ENCODE results near the gene SAT1. TPM values are rescaled to one million over a fixed set of nuclear protein-coding genes. Genes with fewer than 3 reads are reported as not detected.

The SAT1 gene
- total and polyA plus RNA-seq, 10 of the 15 experiments (the other 5 are each of a cell fraction or from before 2014, with no cell fraction given), result 42.2 to 234 (median 60.4) TPM

DNA sequence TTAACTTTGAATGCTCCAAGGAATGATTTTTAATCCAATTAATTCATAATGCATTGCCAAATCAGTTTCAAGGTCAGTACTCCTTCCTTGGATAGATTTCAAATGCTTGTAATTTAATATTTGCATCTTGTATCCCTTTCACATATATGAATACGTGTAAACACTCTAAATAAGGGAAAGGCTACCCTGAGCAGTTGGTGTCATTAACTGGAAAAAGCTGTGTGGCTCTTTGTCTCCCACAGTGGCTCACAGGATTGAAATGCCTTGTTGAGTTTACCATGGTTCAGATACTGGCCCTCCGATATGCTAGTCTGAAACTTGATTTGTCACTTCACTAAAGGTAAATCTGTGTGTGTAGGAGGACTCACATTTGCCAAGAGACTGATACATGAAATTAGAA, 23.2 kb upstream of the SAT1 start:
- 94% methylated on average over 2 of the region's 2 CpGs for whole genome bisulfite sequencing (ENCODE audit: insufficient coverage, insufficient replicate concordance, low lambda C conversion rate, missing lambda C conversion rate)
- H2AFZ ChIP-seq (ENCODE audit: control insufficient read depth, low read depth, low read length), result no peak overlapping the region
- ATAC-seq, result no peak
- H3K36me3 ChIP-seq (ENCODE audit: control insufficient read depth in 2 of 2, insufficient read depth in 2 of 2, low read length in 1 of 2), result no peaks in the 10 kb centered on the region
- H3K79me2 ChIP-seq (ENCODE audit: control insufficient read depth, insufficient read depth, low read length), result no peaks in the 10 kb centered on the region
- no peak overlapping the region for H3K27ac ChIP-seq (ENCODE audit: control insufficient read depth, insufficient read depth)
- H3K4me3 ChIP-seq, result no peak overlapping the region
- no peak for FAIRE-seq
- ChIA-PET RAD21 (ENCODE audit: unreplicated experiment) (no interaction called here), CTCF (interaction anchor here (2.7 kb wide), 1 partner anchor 142 kb away, joined by 11 read pairs; no protein-coding TSS in a partner anchor), POLR2A (interaction anchor here (0.7 to 1.1 kb wide), 2 partner anchors 13 to 1852 kb away, joined by 3 read pairs; no protein-coding TSS in a partner anchor), SMC1A (ENCODE audit: uncharacterized antibody, unreplicated experiment) (no interaction called here)
- intact Hi-C loops (cut with micrococcal nuclease; ENCODE audit: unreplicated experiment), result no loop called here
- no peak overlapping the region for H3K4me2 ChIP-seq (ENCODE audit: control insufficient read depth, insufficient read depth)
- H3K9me3 ChIP-seq (replicated peaks; ENCODE audit: control insufficient read depth, insufficient read depth, low read length), result no peaks in the 10 kb centered on the region
- no peaks in the 10 kb centered on the region for H3K4me1 ChIP-seq (ENCODE audit: control insufficient read depth, insufficient read depth, low read length)
- BruUV-seq (replicated peaks), result no TSS peak
- TF ChIP-seq KLF5 (IDR thresholded peaks at IDR 0.05; ENCODE audit: partially characterized antibody) (no peak), SP1 (IDR thresholded peaks at IDR 0.05; ENCODE audit: low read depth, low read length) (no peak), CHD4 (IDR thresholded peaks at IDR 0.05) (no peak), MXI1 (IDR thresholded peaks at IDR 0.05; ENCODE audit: low read depth, low read length) (no peak), STAT1 (conservative IDR thresholded peaks at IDR 0.05) (no peak), NRF1 (conservative IDR thresholded peaks at IDR 0.05; ENCODE audit: low read depth, low read length) (no peak), SUPT20H (IDR thresholded peaks at IDR 0.05; ENCODE audit: borderline replicate concordance, control insufficient read depth, low read depth, low read length) (no peak), HDAC2 (IDR thresholded peaks at IDR 0.05) (no peak), POU2F2 (IDR thresholded peaks at IDR 0.05; ENCODE audit: borderline replicate concordance, low read depth, low read length) (no peak), BRCA1 (IDR thresholded peaks at IDR 0.05; ENCODE audit: low read depth, low read length) (no peak), CUX1 (IDR thresholded peaks at IDR 0.05; ENCODE audit: insufficient replicate concordance, low read depth, low read length) (no peak)
- TF ChIP-seq, protein P1, sequence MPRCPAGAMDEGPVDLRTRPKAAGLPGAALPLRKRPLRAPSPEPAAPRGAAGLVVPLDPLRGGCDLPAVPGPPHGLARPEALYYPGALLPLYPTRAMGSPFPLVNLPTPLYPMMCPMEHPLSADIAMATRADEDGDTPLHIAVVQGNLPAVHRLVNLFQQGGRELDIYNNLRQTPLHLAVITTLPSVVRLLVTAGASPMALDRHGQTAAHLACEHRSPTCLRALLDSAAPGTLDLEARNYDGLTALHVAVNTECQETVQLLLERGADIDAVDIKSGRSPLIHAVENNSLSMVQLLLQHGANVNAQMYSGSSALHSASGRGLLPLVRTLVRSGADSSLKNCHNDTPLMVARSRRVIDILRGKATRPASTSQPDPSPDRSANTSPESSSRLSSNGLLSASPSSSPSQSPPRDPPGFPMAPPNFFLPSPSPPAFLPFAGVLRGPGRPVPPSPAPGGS (IDR thresholded peaks at IDR 0.05; ENCODE audit: borderline replicate concordance, insufficient read depth, low read depth, low read length, poor library complexity, severe bottlenecking), result no peak
- H4K20me1 ChIP-seq (ENCODE audit: control insufficient read depth, insufficient read depth), result no peaks in the 10 kb centered on the region
- no peak overlapping the region for H3K9ac ChIP-seq (ENCODE audit: control insufficient read depth, insufficient read depth, low read length)
- DNase-seq (ENCODE audit: low read depth, low spot score), result no peak
- H3K27me3 ChIP-seq (replicated peaks in 1 of 2; ENCODE audit: control insufficient read depth in 2 of 2, insufficient read depth in 2 of 2, low read length in 1 of 2), result no peaks in the 10 kb centered on the region
- in situ Hi-C loops (cut with MboI), result loop anchor here (10.0 kb wide), 1 partner anchor 145 kb away; the partner anchor contains the start of genes APOO and CXorf58
